ENCODE results near the gene SLC22A14. TPM values are rescaled to one million over a fixed set of nuclear protein-coding genes. Genes with fewer than 3 reads are reported as not detected.

The SLC22A14 gene
- total and polyA plus RNA-seq, 9 of the 15 experiments (the other 6 are each of a cell fraction or from before 2014, with no cell fraction given): 0.03 to 0.07 TPM; not detected in 7

DNA sequence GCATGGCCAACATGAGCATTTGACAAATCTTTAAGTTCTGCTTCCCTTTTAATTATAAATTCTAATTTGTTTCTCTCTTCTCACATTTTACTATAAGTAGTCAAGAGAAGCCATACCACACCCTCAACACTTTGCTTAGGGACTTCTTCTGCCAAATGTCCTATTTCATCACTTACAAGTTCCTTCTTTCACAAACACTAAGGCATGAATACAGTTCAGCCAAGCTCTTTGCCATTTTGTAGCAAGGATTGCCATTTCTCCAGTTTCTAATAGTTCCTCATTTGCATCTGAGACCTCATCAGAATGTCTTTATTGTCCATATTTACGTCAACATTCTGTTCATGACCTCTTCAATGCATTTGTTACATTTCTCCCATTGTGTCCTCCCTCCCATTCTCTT lies 29.4 kb downstream of the SLC22A14 start:
- Histone ChIP-seq H3K4me1 (replicated peaks in 1 of 2; ENCODE audit: control insufficient read depth in 2 of 2, insufficient read depth in 2 of 2, low read length in 2 of 2) (peaks cover 0 to 10% of the 10 kb centered on the region in 2 experiments; a peak in 2 of 5 replicates), H3K9ac (ENCODE audit: insufficient read depth in 1 of 2, low read depth in 2 of 2, low read length in 2 of 2) (no peak overlapping the region), H4K20me1 (replicated peaks; ENCODE audit: control insufficient read depth, insufficient read depth, low read length) (no peaks in the 10 kb centered on the region), H3K4me3 (no peak overlapping the region), H3K9me3 (replicated peaks; ENCODE audit: control insufficient read depth, insufficient read depth, low read depth, low read length) (no peaks in the 10 kb centered on the region), H3K79me2 (ENCODE audit: control insufficient read depth, insufficient read depth, low read length) (no peaks in the 10 kb centered on the region), H2AFZ (ENCODE audit: low read depth, low read length) (no peak overlapping the region), H3K36me3 (ENCODE audit: control insufficient read depth, insufficient read depth, low read length) (no peaks in the 10 kb centered on the region), H3K27me3 (ENCODE audit: control insufficient read depth in 2 of 2, insufficient read depth in 2 of 2, low read length in 2 of 2) (peaks cover 30 to 88% of the 10 kb centered on the region in 2 experiments), H3K4me2 (ENCODE audit: insufficient read depth, low read length) (no peak overlapping the region), H3K27ac (ENCODE audit: extremely low read depth, low read depth, low read length) (no peak overlapping the region), H3K9me1 (ENCODE audit: control insufficient read depth, insufficient read depth, low read length) (no peaks in the 10 kb centered on the region)
- no TSS peak for BruUV-seq (replicated peaks)
- DNase-seq (ENCODE audit: extremely low read depth in 1 of 4, low spot score in 3 of 4) (no peak), ATAC-seq (no peak), FAIRE-seq (no peak)
- TF ChIP-seq, protein P1, sequence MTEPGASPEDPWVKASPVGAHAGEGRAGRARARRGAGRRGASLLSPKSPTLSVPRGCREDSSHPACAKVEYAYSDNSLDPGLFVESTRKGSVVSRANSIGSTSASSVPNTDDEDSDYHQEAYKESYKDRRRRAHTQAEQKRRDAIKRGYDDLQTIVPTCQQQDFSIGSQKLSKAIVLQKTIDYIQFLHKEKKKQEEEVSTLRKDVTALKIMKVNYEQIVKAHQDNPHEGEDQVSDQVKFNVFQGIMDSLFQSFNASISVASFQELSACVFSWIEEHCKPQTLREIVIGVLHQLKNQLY (CRISPR knock-in tag; conservative IDR thresholded peaks at IDR 0.05): no peak
- no peak for TF ChIP-seq SRSF1 (IDR thresholded peaks at IDR 0.05; ENCODE audit: low read depth, low read length)
- 5% methylated on average over 1 of the region's 1 CpG for WGBS (ENCODE audit: insufficient coverage, low coverage, missing lambda C conversion rate)
- CTCF ChIA-PET (ENCODE audit: low intra/inter-chr PET ratio): no interaction called here
- in situ Hi-C loops (cut with MboI) (no loop called here), intact Hi-C loops (cut with micrococcal nuclease) (no loop called here)
- POLR2A ChIA-PET: interaction anchor here (1.1 kb wide), 1 partner anchor 23 kb away, joined by 5 read pairs; no protein-coding TSS in a partner anchor

DNA sequence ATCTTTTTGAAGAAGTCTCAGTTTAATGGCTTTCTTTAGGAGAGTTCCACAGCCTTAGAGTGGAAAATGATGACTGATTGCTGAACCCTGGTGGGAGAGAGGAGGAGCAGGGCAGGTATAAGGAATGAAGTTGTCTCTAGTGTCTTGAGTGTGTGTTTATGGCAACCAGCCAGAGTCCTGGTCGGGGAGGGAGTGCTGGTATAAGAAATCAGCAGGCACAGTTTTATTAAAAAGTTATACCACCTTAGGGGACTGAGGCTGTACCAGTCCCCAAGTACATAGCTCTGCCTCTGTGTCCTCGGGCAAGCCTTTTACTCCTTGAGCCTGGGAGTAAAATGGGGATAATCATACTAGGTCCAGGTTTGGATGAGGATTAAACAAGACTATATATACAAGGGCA lies 29.8 kb downstream of the SLC22A14 start:
- DNase-seq (ENCODE audit: extremely low read depth in 1 of 4, low spot score in 3 of 4) (no peak), FAIRE-seq (no peak), ATAC-seq (no peak)
- Histone ChIP-seq H3K36me3 (ENCODE audit: control insufficient read depth, insufficient read depth, low read length) (no peaks in the 10 kb centered on the region), H3K9ac (ENCODE audit: insufficient read depth in 1 of 2, low read depth in 2 of 2, low read length in 2 of 2) (no peak overlapping the region), H4K20me1 (replicated peaks; ENCODE audit: control insufficient read depth, insufficient read depth, low read length) (no peaks in the 10 kb centered on the region), H2AFZ (ENCODE audit: low read depth, low read length) (no peak overlapping the region), H3K27me3 (ENCODE audit: control insufficient read depth in 2 of 2, insufficient read depth in 2 of 2, low read length in 2 of 2) (peaks cover 28 to 88% of the 10 kb centered on the region in 2 experiments), H3K4me3 (no peak overlapping the region), H3K79me2 (ENCODE audit: control insufficient read depth, insufficient read depth, low read length) (no peaks in the 10 kb centered on the region), H3K9me3 (replicated peaks; ENCODE audit: control insufficient read depth, insufficient read depth, low read depth, low read length) (no peaks in the 10 kb centered on the region), H3K27ac (ENCODE audit: extremely low read depth, low read depth, low read length) (no peak overlapping the region), H3K9me1 (ENCODE audit: control insufficient read depth, insufficient read depth, low read length) (no peaks in the 10 kb centered on the region), H3K4me2 (ENCODE audit: insufficient read depth, low read length) (no peak overlapping the region), H3K4me1 (replicated peaks in 1 of 2; ENCODE audit: control insufficient read depth in 2 of 2, insufficient read depth in 2 of 2, low read length in 2 of 2) (peaks cover 0 to 12% of the 10 kb centered on the region in 2 experiments; a peak in 2 of 5 replicates)
- BruUV-seq (replicated peaks): no TSS peak
- CTCF ChIA-PET (ENCODE audit: low intra/inter-chr PET ratio): no interaction called here
- intact Hi-C loops (cut with micrococcal nuclease) (no loop called here), in situ Hi-C loops (cut with MboI) (no loop called here)
- POLR2A ChIA-PET: interaction anchor here (1.1 kb wide), 1 partner anchor 23 kb away, joined by 5 read pairs; no protein-coding TSS in a partner anchor
- 0% methylated on average over 2 of the region's 2 CpGs for WGBS (ENCODE audit: insufficient coverage, low coverage, missing lambda C conversion rate)
- no peak for TF ChIP-seq TAL1 (IDR thresholded peaks at IDR 0.05)
- no peak for TF ChIP-seq HSF4 (CRISPR knock-in tag; IDR thresholded peaks at IDR 0.05; ENCODE audit: borderline replicate concordance)
- no peak for TF ChIP-seq HES1 (IDR thresholded peaks at IDR 0.05; ENCODE audit: low read depth)

All from K562 (cell line).